22Rv1 (cell line): ENCODE measurements around the gene PC.
A peak's percentile ranks its signal among the peaks of the same experiment; 100 is the strongest.

Experiments
- H3K27ac ChIP-seq: fragments of 450-650 bp; 2 replicates; pipeline ENCODE4 v1.5.1; 2017
- ZFX ChIP-seq: fragments of 450-650 bp; IDR thresholded peaks from 2 replicates; pipeline ENCODE4 v1.6.1; 2017; ENCODE audit warnings: antibody characterized with exemption, borderline replicate concordance
- TF ChIP-seq, protein P1 (sequence below): fragments of 450-650 bp; IDR thresholded peaks from 2 replicates; pipeline ENCODE4 v1.5.1; 2017; ENCODE audit warnings: mild to moderate bottlenecking

PC gene

DNA sequence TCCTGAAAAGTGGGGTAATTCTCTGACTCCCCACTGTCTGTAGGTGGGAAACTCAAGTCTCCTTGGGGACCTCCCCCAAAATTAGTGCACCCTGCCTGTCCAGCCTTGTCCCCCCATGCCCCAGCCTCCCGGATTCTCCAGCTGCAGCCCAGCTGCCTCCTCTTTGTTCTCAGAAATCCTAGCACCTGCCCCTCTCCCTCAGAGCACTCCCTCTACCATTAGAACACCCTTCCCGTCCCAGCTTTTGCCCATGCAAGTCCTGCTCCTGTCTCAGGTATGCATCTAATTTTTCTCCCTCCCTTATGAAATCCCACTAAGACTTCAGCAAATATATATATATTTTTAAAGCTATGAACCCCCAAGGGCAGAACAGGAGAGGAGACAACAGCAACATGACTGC is 64.0 kb downstream of the PC start:
- no peak overlapping the region for H3K27ac ChIP-seq
- no peak for TF ChIP-seq ZFX
- TF ChIP-seq, protein P1, sequence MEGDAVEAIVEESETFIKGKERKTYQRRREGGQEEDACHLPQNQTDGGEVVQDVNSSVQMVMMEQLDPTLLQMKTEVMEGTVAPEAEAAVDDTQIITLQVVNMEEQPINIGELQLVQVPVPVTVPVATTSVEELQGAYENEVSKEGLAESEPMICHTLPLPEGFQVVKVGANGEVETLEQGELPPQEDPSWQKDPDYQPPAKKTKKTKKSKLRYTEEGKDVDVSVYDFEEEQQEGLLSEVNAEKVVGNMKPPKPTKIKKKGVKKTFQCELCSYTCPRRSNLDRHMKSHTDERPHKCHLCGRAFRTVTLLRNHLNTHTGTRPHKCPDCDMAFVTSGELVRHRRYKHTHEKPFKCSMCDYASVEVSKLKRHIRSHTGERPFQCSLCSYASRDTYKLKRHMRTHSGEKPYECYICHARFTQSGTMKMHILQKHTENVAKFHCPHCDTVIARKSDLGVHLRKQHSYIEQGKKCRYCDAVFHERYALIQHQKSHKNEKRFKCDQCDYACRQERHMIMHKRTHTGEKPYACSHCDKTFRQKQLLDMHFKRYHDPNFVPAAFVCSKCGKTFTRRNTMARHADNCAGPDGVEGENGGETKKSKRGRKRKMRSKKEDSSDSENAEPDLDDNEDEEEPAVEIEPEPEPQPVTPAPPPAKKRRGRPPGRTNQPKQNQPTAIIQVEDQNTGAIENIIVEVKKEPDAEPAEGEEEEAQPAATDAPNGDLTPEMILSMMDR: no peak

- no peak for TF ChIP-seq ZFX
- TF ChIP-seq, protein P1: no peak
- H3K27ac ChIP-seq: no peak overlapping the region
Measured at GRCh38 chr11:66892911-66893310, 65.3 kb downstream of the PC start.

DNA sequence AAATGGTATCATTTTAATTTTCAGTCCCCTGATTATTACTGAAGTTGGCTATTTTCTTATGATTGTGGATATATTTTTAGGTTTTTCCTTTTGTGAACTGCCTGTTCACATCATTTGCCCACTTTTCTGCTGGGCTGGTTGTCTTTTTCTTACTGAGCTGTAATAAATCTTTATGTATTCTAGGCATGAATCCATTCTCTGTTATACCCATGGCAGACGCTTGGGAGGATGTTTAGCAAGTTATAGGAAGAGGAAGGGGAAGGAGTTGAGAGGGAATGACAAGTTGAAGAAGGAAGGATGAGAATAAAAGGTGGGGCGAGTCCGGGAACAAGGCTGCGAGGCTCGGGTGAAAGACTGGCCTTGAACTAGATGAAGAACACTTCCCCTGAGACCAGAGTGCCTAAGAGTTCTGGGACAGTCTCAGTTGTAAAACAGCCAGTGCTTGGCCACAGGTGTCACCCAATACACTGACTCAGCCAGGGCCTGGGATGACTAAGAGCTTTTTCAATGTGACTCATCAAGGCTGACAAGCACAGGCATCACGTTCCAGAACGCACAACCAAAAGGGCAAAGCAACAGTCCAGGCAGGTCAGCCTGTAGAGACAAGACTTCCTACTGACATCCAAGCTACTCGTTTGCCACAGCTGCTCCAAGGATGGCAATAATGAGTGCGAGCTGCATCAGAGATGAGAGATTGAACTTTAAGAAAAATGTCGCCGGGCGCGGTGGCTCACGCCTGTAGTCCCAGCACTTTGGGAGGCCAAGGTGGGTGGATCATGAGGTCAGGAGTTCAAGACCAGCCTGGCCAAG is 66.1 kb downstream of the PC start:
- TF ChIP-seq, protein P1: no peak
- no peak for TF ChIP-seq ZFX
- peak overlapping the region; percentile 9; the same call in 1 of the 2 replicates for H3K27ac ChIP-seq

- H3K27ac ChIP-seq: no peak overlapping the region
- TF ChIP-seq ZFX: no peak
- TF ChIP-seq, protein P1: no peak
Measured at GRCh38 chr11:66889960-66890359, 68.2 kb downstream of the PC start.

- H3K27ac ChIP-seq: no peak overlapping the region
- no peak for TF ChIP-seq ZFX
- TF ChIP-seq, protein P1: no peak
Measured at GRCh38 chr11:66888282-66888681, 69.9 kb downstream of the PC start.

GRCh38 chr11:66887526-66887925 is 70.7 kb downstream of the PC start:
- TF ChIP-seq, protein P1: no peak
- TF ChIP-seq ZFX: no peak
- no peak overlapping the region for H3K27ac ChIP-seq

- no peak for TF ChIP-seq ZFX
- no peak overlapping the region for H3K27ac ChIP-seq
Measured at GRCh38 chr11:66886671-66887221, 71.4 kb downstream of the PC start.
